SK-N-SH (cell line): ENCODE data around the gene MAP4. TPM values are rescaled to one million over a fixed set of nuclear protein-coding genes. Genes with fewer than 3 reads are reported as not detected.

Experiments
- CTCF ChIA-PET: fragments of 300-600, 350-600 bp; formaldehyde crosslinking; extraction: SDS; loops from one replicate; lab custom pipeline; 2021; lab: Yijun Ruan, JAX
- POLR2A ChIA-PET: fragments of 350-600 bp; sonication (Branson Sonifier 250); formaldehyde crosslinking; extraction: SDS; loops from one replicate; lab custom pipeline; 2020; ENCODE audit warnings: antibody characterized with exemption, inconsistent platforms; lab: Yijun Ruan, JAX
- DNase-seq: peaks from one replicate; pipeline ENCODE4 v3.0.0; 2012
- H2AFZ ChIP-seq: fragments of 200-600 bp; sonication (generic); 2 replicates; pipeline ENCODE4 v1.8.1; 2016; ENCODE audit warnings: antibody characterized with exemption, mild to moderate bottlenecking, low read depth
- H3F3A ChIP-seq: fragments of 200-600 bp; sonication (generic); replicated peaks from 2 replicates; pipeline ENCODE3; 2016; ENCODE audit warnings: antibody characterized with exemption, mild to moderate bottlenecking; ENCODE audit not compliant: insufficient read depth
- H3K27ac ChIP-seq, 2 experiments: fragments of 200-500 bp in 1 of 2; fragments of 200-600 bp in 1 of 2; sonication (Bioruptor generic) in 1 of 2; sonication (generic), shearing (Covaris generic) in 1 of 2; 2 replicates each; pipeline versions ENCODE4 v1.5.1 to v1.6.1; 2014 to 2016; ENCODE audit warnings: low read depth in 2 of 2, inconsistent platforms in 1 of 2, low read length in 1 of 2, mild to moderate bottlenecking in 1 of 2, mixed read lengths in 1 of 2
- H3K27me3 ChIP-seq: fragments of 200-600 bp; sonication (generic), shearing (Covaris generic); 2 replicates; pipeline ENCODE4 v1.6.1; 2016; ENCODE audit warnings: mixed run types; ENCODE audit not compliant: insufficient read depth
- H3K36me3 ChIP-seq, 2 experiments: fragments of 200-500 bp in 1 of 2; fragments of 200-600 bp in 1 of 2; sonication (Bioruptor generic) in 1 of 2; sonication (generic) in 1 of 2; replicated peaks in 1 of 2; 2 replicates each; pipeline versions ENCODE3 to v1.5.1; 2014 to 2016; ENCODE audit warnings: low read length in 1 of 2, mild to moderate bottlenecking in 1 of 2; ENCODE audit not compliant: insufficient read depth in 2 of 2, control insufficient read depth in 1 of 2
- H3K4me1 ChIP-seq, 2 experiments: fragments of 200-500 bp in 1 of 2; fragments of 200-600 bp in 1 of 2; sonication (Bioruptor generic) in 1 of 2; sonication (generic), shearing (Covaris generic) in 1 of 2; 2 replicates each; pipeline versions ENCODE4 v1.5.1 to v1.6.1; 2014 to 2016; ENCODE audit warnings: low read depth in 1 of 2, low read length in 1 of 2, mixed run types in 1 of 2; ENCODE audit not compliant: insufficient read depth in 2 of 2, control insufficient read depth in 1 of 2
- H3K4me2 ChIP-seq: fragments of 200-600 bp; sonication (generic), shearing (Covaris generic); 2 replicates; pipeline ENCODE4 v1.6.1; 2017; ENCODE audit warnings: mixed run types
- H3K4me3 ChIP-seq, 2 experiments: fragments of 200-500 bp in 1 of 2; fragments of 200-600 bp in 1 of 2; sonication (Bioruptor generic) in 1 of 2; sonication (generic), shearing (Covaris generic) in 1 of 2; 2 replicates each; pipeline versions ENCODE4 v1.5.1 to v1.8.1; 2014 to 2016; ENCODE audit warnings: low read depth in 2 of 2, inconsistent platforms in 1 of 2, low read length in 1 of 2, mild to moderate bottlenecking in 1 of 2, mixed read lengths in 1 of 2, moderate library complexity in 1 of 2
- H3K79me2 ChIP-seq: fragments of 200-600 bp; sonication (generic); 2 replicates; pipeline ENCODE4 v1.8.1; 2017; ENCODE audit warnings: mild to moderate bottlenecking; ENCODE audit not compliant: insufficient read depth
- H3K9ac ChIP-seq: fragments of 200-600 bp; sonication (generic); 2 replicates; pipeline ENCODE4 v1.6.1; 2017; ENCODE audit warnings: mixed run types
- H3K9me2 ChIP-seq: fragments of 200-600 bp; sonication (generic); 2 replicates; pipeline ENCODE4 v1.6.1; 2017; ENCODE audit warnings: mixed run types
- H3K9me3 ChIP-seq: fragments of 200-600 bp; sonication (generic); 2 replicates; pipeline ENCODE4 v1.6.1; 2017; ENCODE audit warnings: mixed run types, mild to moderate bottlenecking, moderate library complexity
- H4K20me1 ChIP-seq: fragments of 200-600 bp; sonication (generic); 2 replicates; pipeline ENCODE4 v1.6.1; 2017; ENCODE audit warnings: mild to moderate bottlenecking, mixed run types; ENCODE audit not compliant: insufficient read depth
- CHD2 ChIP-seq: fragments of 150-350 bp; IDR thresholded peaks from 2 replicates; pipeline ENCODE4 v1.6.1; 2018; ENCODE audit warnings: low read length; ENCODE audit not compliant: partially characterized antibody
- EZH2phosphoT487 ChIP-seq: fragments of 200-600 bp; sonication (generic); IDR thresholded peaks from 2 replicates; pipeline ENCODE4 v1.6.1; 2017; ENCODE audit warnings: low read depth, mixed run types, mild to moderate bottlenecking, antibody characterized with exemption, moderate library complexity, borderline replicate concordance
- FOSL2 ChIP-seq: IDR thresholded peaks from 2 replicates; pipeline ENCODE4 v1.4.0; 2012; ENCODE audit warnings: low read depth, mild to moderate bottlenecking, moderate library complexity, borderline replicate concordance
- FOXM1 ChIP-seq: IDR thresholded peaks from 2 replicates; pipeline ENCODE4 v1.4.0; 2012; ENCODE audit warnings: low read depth, mild to moderate bottlenecking
- GABPA ChIP-seq: IDR thresholded peaks from 2 replicates; pipeline ENCODE4 v1.4.0; 2012; ENCODE audit warnings: low read depth, mild to moderate bottlenecking
- GATA2 ChIP-seq: sonication (generic); formaldehyde crosslinking; IDR thresholded peaks from 2 replicates; pipeline ENCODE4 v1.5.0; 2020; ENCODE audit warnings: mild to moderate bottlenecking, missing genetic modification reagents
- MEF2A ChIP-seq: IDR thresholded peaks from 2 replicates; pipeline ENCODE4 v1.4.0; 2012; ENCODE audit warnings: low read depth, borderline replicate concordance
- MXI1 ChIP-seq: IDR thresholded peaks from 2 replicates; pipeline ENCODE4 v1.6.1; 2012; ENCODE audit warnings: mild to moderate bottlenecking, low read depth, low read length, improper control_type of control experiment
- NFIC ChIP-seq: IDR thresholded peaks from 2 replicates; pipeline ENCODE4 v1.4.0; 2012; ENCODE audit warnings: borderline replicate concordance
- NRF1 ChIP-seq: IDR thresholded peaks from 2 replicates; pipeline ENCODE4 v1.6.1; 2012; ENCODE audit warnings: low read depth, mild to moderate bottlenecking, low read length
- POLR2AphosphoS5 ChIP-seq: IDR thresholded peaks from 2 replicates; pipeline ENCODE4 v1.6.1; 2012; ENCODE audit warnings: low read depth, low read length
- SIN3A ChIP-seq: IDR thresholded peaks from 2 replicates; pipeline ENCODE4 v1.6.1; 2012; ENCODE audit warnings: low read depth, mild to moderate bottlenecking, low read length, moderate library complexity, borderline replicate concordance
- TAF1 ChIP-seq: IDR thresholded peaks from 2 replicates; pipeline ENCODE4 v1.6.1; 2012; ENCODE audit warnings: low read depth, mild to moderate bottlenecking, low read length, moderate library complexity, borderline replicate concordance
- TCF12 ChIP-seq: IDR thresholded peaks from 2 replicates; pipeline ENCODE4 v1.4.0; 2012
- YY1 ChIP-seq: IDR thresholded peaks from 2 replicates; pipeline ENCODE4 v1.4.0; 2012; ENCODE audit warnings: low read depth, mild to moderate bottlenecking
- WGBS: methylation state at CpG from one replicate; pipeline ENCODE4 v1.1.6; 2017; ENCODE audit warnings: low lambda C conversion rate; 5-methylcytosine and 5-hydroxymethylcytosine counted together
- polyA plus RNA-seq, 3 experiments: library from polyadenylated mRNA; depleted of rRNA; stranded (reverse); fragments of >200 nt; gene quantifications; 2 replicates each; pipeline ENCODE4 v1.2.3, GENCODE V29; 2012
- TF ChIP-seq, protein P1 (sequence below): fragments of 200-600 bp; sonication (generic); IDR thresholded peaks from 2 replicates; pipeline ENCODE4 v1.6.1; 2017; ENCODE audit warnings: antibody characterized with exemption, mild to moderate bottlenecking, moderate library complexity
- TF ChIP-seq, protein P2 (sequence below): IDR thresholded peaks from 2 replicates; pipeline ENCODE4 v1.4.0; 2012; ENCODE audit warnings: low read depth, borderline replicate concordance
- TF ChIP-seq, protein P3 (sequence below): IDR thresholded peaks from 2 replicates; pipeline ENCODE4 v1.4.0; 2012; ENCODE audit warnings: low read depth

Gene MAP4
- polyA plus RNA-seq, 1 of the 3 experiments (the other 2 are of a cell fraction): 121 TPM

DNA sequence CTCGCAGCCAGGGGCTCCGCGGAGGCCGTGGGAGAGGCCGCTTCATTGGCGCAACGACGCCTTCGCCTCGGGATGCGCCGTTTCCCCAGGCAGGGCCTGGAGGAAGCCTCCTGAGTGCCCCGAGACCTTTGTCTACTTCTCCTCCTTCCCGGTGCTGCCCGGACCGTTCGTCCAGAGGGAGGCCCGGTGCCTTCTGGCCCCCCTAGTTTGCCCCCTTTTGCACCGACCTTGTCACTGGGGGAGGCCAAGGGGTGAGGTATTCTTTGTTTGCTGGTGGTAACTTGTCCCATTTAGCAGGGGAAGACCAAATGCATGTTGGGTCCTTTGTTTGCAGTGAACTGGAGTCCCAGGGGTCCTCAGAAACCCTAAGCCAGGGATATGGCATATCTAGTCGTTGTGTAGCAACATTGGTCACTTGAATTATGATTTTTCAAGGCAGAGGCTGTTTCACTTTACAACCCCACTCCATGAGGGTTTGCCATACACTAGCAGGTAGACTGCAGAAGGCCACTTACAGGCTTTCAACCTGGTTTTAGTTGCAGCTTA lies 212.7 kb downstream of the MAP4 start:
- WGBS: 0% methylated on average over 7 of the region's 20 CpGs
- H3K9me3 ChIP-seq: no peaks in the 10 kb centered on the region
- H3K4me2 ChIP-seq: peak overlapping the region; percentile 99
- CTCF ChIA-PET: interaction anchor here (1.5 to 2.0 kb wide), 3 partner anchors 21 to 290 kb away, joined by 6 to 14 read pairs (median 8); partner anchors contain the start of gene ELP6
- H3K9me2 ChIP-seq: no peaks in the 10 kb centered on the region
- peaks cover 36% of the 10 kb centered on the region for H3K79me2 ChIP-seq
- peaks cover 17% of the 10 kb centered on the region for H3F3A ChIP-seq
- H4K20me1 ChIP-seq: no peaks in the 10 kb centered on the region
- peak overlapping the region; percentile 91 to 93 for H3K27ac ChIP-seq
- H3K36me3 ChIP-seq: peaks cover 0 to 12% of the 10 kb centered on the region in 2 experiments
- no peak for TF ChIP-seq TCF12
- no peak for TF ChIP-seq CHD2
- peak; percentile 16; the same call in 1 of the 2 replicates for TF ChIP-seq TAF1
- TF ChIP-seq, all 33 proteins: peak for 1
- Histone ChIP-seq H3K4me1 (peaks cover 0 to 4% of the 10 kb centered on the region in 2 experiments; a peak in 2 of 4 replicates), H2AFZ (peak overlapping the region; percentile 86), H3K9ac (peak overlapping the region; percentile 99), H3K4me3 (peak overlapping the region; percentile 66 to 100), H3K27me3 (no peaks in the 10 kb centered on the region)
- POLR2A ChIA-PET: interaction anchor here (1.0 kb wide), 1 partner anchor 13 kb away, joined by 3 read pairs; no protein-coding TSS in a partner anchor
- no peak for DNase-seq

DNA sequence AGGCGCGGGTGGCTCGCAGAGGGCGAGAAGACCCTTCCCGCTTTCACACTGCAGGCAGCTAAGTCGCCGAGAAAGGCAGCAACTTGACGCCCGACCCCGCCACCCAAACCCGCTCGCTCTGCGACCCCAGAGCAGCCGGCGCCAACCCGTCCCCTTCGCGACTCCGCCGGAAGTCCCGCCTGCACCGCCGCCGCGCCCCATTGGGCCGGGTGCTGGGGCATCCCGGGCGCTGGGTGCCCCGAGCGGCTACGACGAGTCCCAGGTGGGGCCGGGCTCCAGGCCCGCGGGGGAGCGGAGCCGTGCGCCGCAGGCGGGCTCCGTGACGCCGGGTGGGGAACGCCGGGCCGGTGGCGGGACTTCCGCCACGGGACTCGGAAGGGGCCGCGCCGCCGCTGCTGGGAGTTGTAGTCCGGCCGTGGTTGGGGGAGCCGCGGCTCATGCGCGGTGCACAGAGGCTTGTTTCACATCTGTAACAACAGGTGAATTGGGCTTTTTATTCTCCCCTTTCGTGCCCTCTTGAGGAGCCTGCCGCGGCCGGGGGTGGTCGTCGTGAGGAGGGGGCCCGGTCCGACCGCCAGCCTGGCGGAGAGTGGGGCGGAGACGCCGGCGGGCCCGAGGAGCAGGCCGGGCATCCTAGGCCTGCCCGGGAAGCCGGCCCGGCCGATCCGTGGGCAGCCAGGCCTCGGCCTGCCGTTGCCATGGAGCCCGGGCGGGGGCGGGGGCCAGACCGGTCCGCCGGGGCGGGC lies 213.3 kb downstream of the MAP4 start, which contains the start of gene DHX30:
TSS of gene DHX30 (plus strand) at position 405 of the 746 bp plus-strand sequence. CDS start 7,546 bp downstream, outside the sequence.
- H3F3A ChIP-seq: peaks cover 17% of the 10 kb centered on the region
- peak within 1 kb of the TSS; percentile 86 for H2AFZ ChIP-seq
- H3K9me2 ChIP-seq: no peaks in the 10 kb centered on the region
- WGBS: 0% methylated on average over 3 of the region's 90 CpGs
- TF ChIP-seq MXI1: peak; percentile 29; the same call in 1 of the 2 replicates
- peak; percentile 41; the same call in 1 of the 2 replicates for TF ChIP-seq SIN3A
- TF ChIP-seq, protein P1, sequence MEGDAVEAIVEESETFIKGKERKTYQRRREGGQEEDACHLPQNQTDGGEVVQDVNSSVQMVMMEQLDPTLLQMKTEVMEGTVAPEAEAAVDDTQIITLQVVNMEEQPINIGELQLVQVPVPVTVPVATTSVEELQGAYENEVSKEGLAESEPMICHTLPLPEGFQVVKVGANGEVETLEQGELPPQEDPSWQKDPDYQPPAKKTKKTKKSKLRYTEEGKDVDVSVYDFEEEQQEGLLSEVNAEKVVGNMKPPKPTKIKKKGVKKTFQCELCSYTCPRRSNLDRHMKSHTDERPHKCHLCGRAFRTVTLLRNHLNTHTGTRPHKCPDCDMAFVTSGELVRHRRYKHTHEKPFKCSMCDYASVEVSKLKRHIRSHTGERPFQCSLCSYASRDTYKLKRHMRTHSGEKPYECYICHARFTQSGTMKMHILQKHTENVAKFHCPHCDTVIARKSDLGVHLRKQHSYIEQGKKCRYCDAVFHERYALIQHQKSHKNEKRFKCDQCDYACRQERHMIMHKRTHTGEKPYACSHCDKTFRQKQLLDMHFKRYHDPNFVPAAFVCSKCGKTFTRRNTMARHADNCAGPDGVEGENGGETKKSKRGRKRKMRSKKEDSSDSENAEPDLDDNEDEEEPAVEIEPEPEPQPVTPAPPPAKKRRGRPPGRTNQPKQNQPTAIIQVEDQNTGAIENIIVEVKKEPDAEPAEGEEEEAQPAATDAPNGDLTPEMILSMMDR: no peak
- TF ChIP-seq NFIC: no peak
- TF ChIP-seq YY1: no peak
- TF ChIP-seq, protein P2, sequence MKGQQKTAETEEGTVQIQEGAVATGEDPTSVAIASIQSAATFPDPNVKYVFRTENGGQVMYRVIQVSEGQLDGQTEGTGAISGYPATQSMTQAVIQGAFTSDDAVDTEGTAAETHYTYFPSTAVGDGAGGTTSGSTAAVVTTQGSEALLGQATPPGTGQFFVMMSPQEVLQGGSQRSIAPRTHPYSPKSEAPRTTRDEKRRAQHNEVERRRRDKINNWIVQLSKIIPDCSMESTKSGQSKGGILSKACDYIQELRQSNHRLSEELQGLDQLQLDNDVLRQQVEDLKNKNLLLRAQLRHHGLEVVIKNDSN: peak; percentile 86
- TF ChIP-seq EZH2phosphoT487: no peak
- TF ChIP-seq FOXM1: no peak
- TF ChIP-seq GABPA: peak; percentile 90
- TF ChIP-seq POLR2AphosphoS5: peak; percentile 52; the same call in 1 of the 2 replicates
- TF ChIP-seq, protein P3, sequence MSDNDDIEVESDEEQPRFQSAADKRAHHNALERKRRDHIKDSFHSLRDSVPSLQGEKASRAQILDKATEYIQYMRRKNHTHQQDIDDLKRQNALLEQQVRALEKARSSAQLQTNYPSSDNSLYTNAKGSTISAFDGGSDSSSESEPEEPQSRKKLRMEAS: peak; percentile 5; the same call in 1 of the 2 replicates
- no peak for TF ChIP-seq MEF2A
- TF ChIP-seq GATA2 (CRISPR knock-in tag): no peak
- peak; percentile 62; the same call in 1 of the 2 replicates for TF ChIP-seq TAF1
- TF ChIP-seq TCF12: no peak
- no peak for TF ChIP-seq FOSL2
- TF ChIP-seq NRF1: peak; percentile 72
- peak; percentile 56 for TF ChIP-seq CHD2
- TF ChIP-seq, all 33 proteins: peak for 9
- Histone ChIP-seq H3K27ac (peak within 1 kb of the TSS; percentile 91 to 93), H3K36me3 (peaks cover 0 to 12% of the 10 kb centered on the region in 2 experiments), H3K4me3 (peak within 1 kb of the TSS; percentile 66 to 100), H4K20me1 (no peaks in the 10 kb centered on the region), H3K9me3 (no peaks in the 10 kb centered on the region), H3K9ac (peak within 1 kb of the TSS; percentile 99), H3K79me2 (peaks cover 36% of the 10 kb centered on the region), H3K4me1 (peaks cover 0 to 4% of the 10 kb centered on the region in 2 experiments; a peak in 2 of 4 replicates), H3K27me3 (no peaks in the 10 kb centered on the region), H3K4me2 (peak within 1 kb of the TSS; percentile 99)
- DNase-seq: peak; percentile 94
- ChIA-PET CTCF (interaction anchor here (1.3 to 2.9 kb wide), 3 partner anchors 14 to 281 kb away, joined by 4 to 11 read pairs (median 5); no protein-coding TSS in a partner anchor), POLR2A (interaction anchor here (0.6 to 1.4 kb wide), 4 partner anchors 22 to 281 kb away, joined by 3 to 5 read pairs (median 4); partner anchors contain the start of gene SMARCC1)
